Skeletal muscle satellite cell (primary cell): ENCODE measurements around the gene DNAI1.
"Not testable (repeated sequence)": the region's sequence is repeated elsewhere in the genome, so short reads cannot be mapped to it uniquely, and the experiment has no call there.

Experiments used
- H3K27me3 ChIP-seq: 2 replicates; pipeline ENCODE4 v1.7.0; 2013; ENCODE audit warnings: low read length; ENCODE audit not compliant: control insufficient read depth, insufficient read depth
- H3K36me3 ChIP-seq: 2 replicates; pipeline ENCODE4 v1.7.0; 2013; ENCODE audit warnings: mild to moderate bottlenecking, control low read depth, low read length; ENCODE audit not compliant: insufficient read depth
- H3K4me1 ChIP-seq: 2 replicates; pipeline ENCODE4 v1.7.0; 2013; ENCODE audit warnings: low read length; ENCODE audit not compliant: control insufficient read depth, insufficient read depth
- H3K4me2 ChIP-seq: 2 replicates; pipeline ENCODE4 v1.7.0; 2013; ENCODE audit warnings: mild to moderate bottlenecking, low read length
- H3K4me3 ChIP-seq: 2 replicates; pipeline ENCODE4 v1.7.0; 2013; ENCODE audit warnings: low read length
- H3K9ac ChIP-seq: 2 replicates; pipeline ENCODE4 v1.7.0; 2013; ENCODE audit warnings: mild to moderate bottlenecking, low read depth, low read length, moderate library complexity
- H3K9me3 ChIP-seq: replicated peaks from 2 replicates; pipeline ENCODE4 v1.7.0; 2013; ENCODE audit warnings: mild to moderate bottlenecking, control low read depth, low read length

DNAI1 gene

GRCh38 chr9:34465468-34465867, 6.9 kb downstream of the DNAI1 start:
- Histone ChIP-seq H3K4me3 (no peak overlapping the region), H3K9me3 (no peaks in the 10 kb centered on the region), H3K9ac (no peak overlapping the region), H3K4me1 (peaks cover 14% of the 10 kb centered on the region), H3K36me3 (no peaks in the 10 kb centered on the region), H3K27me3 (peaks cover 35% of the 10 kb centered on the region), H3K4me2 (no peak overlapping the region)

DNA sequence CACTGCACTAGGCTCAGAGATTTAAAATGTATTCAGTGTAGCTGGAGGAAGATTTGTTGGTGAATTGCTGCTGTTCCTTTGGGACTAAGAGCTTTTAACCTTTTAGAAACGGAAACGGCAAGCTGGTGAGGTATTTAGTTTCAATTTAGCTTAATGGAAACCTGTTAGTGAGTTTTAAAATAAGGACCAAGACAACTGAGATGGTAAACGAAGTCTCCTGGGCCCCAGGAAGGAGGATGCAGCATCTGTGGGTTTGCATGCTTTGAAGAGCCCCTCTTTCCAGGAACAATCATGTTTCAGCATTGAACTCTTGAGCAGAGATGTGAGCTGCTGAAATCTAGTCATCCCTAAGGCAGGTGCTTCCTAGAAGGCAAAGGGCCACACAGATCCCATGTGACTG, 16.5 kb downstream of the DNAI1 start:
- H3K27me3 ChIP-seq: peaks cover 74% of the 10 kb centered on the region
- H3K4me2 ChIP-seq: no peak overlapping the region
- H3K9me3 ChIP-seq: no peaks in the 10 kb centered on the region
- H3K4me1 ChIP-seq: no peaks in the 10 kb centered on the region
- no peaks in the 10 kb centered on the region for H3K36me3 ChIP-seq
- H3K9ac ChIP-seq: no peak overlapping the region
- no peak overlapping the region for H3K4me3 ChIP-seq

GRCh38 chr9:34477541-34477940, 18.9 kb downstream of the DNAI1 start:
- H3K4me1 ChIP-seq: no peaks in the 10 kb centered on the region
- H3K9me3 ChIP-seq: no peaks in the 10 kb centered on the region
- no peak overlapping the region for H3K9ac ChIP-seq
- no peaks in the 10 kb centered on the region for H3K36me3 ChIP-seq
- no peak overlapping the region for H3K4me2 ChIP-seq
- no peak overlapping the region for H3K4me3 ChIP-seq
- H3K27me3 ChIP-seq: peaks cover 53% of the 10 kb centered on the region

DNA sequence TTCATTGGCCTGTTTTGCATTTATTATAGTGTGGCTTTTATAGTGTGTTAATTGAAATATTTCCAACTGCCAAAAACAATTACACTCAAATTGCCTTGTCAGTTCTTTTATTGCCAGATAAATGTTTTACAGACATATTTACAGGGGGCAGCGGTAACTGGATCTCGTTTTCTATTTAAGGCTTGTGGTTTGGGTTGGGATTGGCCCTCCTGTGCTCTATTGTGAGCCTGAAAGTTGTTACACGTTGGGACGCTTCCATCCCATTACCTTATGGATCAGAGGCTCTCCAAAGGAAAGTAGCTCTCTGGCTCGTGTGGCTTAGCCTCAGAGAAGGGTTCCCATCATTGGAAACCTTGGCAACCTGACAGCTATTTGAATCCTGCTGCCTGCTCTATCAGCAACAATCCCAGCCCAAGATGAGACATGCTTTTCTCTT, 20.8 kb downstream of the DNAI1 start:
- no peak overlapping the region for H3K4me2 ChIP-seq
- H3K4me1 ChIP-seq: no peaks in the 10 kb centered on the region
- H3K36me3 ChIP-seq: no peaks in the 10 kb centered on the region
- no peak overlapping the region for H3K4me3 ChIP-seq
- H3K27me3 ChIP-seq: peaks cover 50% of the 10 kb centered on the region
- no peak overlapping the region for H3K9ac ChIP-seq
- no peaks in the 10 kb centered on the region for H3K9me3 ChIP-seq

DNA sequence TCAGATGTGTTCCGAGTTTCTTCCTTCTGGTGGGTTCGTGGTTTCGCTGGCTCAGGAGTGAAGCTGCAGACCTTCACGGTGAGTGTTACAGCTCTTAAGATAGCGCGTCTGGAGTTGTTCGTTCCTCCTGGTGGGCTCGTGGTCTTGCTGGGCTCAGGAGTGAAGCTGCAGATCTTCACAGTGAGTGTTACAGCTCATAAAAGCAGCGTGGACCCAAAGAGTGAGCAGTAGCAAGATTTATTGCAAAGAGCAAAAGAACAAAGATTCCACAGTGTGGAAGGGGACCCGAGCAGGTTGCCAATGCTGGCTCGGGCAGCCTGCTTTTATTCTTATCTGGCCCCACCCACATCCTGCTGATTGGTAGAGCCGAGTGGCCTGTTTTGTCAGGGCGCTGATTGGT, 23.0 kb downstream of the DNAI1 start:
- not testable (repeated sequence) for H3K9ac ChIP-seq, H3K9me3 ChIP-seq, H3K4me2 ChIP-seq, H3K36me3 ChIP-seq, H3K4me3 ChIP-seq, H3K4me1 ChIP-seq
- H3K27me3 ChIP-seq: peaks cover 50% of the 10 kb centered on the region

DNA sequence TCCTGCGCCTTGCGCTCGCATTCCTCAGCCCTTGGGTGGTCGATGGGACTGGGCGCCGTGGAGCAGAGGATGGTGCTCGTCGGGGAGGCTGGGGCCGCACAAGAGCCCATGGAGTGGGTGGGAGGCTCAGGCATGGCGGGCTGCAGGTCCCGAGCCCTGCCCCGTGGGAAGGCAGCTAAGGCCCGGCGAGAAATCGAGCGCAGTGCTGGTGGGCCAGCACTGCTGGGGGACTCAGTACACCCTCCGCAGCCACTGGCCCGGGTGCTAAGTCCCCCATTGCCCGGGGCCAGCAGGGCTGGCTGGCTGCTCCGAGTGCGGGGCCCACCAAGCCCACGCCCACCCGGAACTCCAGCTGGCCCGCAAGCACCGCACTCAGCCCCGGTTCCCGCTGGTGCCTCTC, 24.1 kb downstream of the DNAI1 start:
- not testable (repeated sequence) for H3K4me1 ChIP-seq, H3K4me2 ChIP-seq, H3K9ac ChIP-seq, H3K9me3 ChIP-seq, H3K36me3 ChIP-seq, H3K4me3 ChIP-seq
- H3K27me3 ChIP-seq: peaks cover 50% of the 10 kb centered on the region

DNA sequence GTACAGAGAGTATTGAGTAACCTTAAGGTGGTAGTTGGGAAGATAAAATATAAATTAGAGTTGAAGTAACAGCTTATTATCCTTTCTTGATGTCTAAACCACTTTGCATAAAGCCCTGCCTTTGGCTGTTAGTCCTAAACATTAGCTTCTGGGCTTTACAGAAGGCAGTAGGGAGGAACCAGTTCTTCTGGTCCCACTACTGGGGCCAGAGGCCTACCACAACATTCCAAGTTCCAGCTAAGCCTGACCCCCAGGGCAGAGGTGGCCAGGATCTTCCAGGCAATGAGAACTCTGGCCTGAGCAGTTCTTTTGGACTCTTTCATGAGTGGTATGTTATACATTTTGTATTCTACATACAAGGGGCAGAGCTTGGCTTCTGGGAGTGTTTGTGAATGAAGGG, 26.1 kb downstream of the DNAI1 start:
- Histone ChIP-seq H3K9ac (no peak overlapping the region), H3K4me2 (no peak overlapping the region), H3K4me3 (no peak overlapping the region), H3K9me3 (no peaks in the 10 kb centered on the region), H3K4me1 (no peaks in the 10 kb centered on the region), H3K36me3 (no peaks in the 10 kb centered on the region), H3K27me3 (peaks cover 50% of the 10 kb centered on the region)

DNA sequence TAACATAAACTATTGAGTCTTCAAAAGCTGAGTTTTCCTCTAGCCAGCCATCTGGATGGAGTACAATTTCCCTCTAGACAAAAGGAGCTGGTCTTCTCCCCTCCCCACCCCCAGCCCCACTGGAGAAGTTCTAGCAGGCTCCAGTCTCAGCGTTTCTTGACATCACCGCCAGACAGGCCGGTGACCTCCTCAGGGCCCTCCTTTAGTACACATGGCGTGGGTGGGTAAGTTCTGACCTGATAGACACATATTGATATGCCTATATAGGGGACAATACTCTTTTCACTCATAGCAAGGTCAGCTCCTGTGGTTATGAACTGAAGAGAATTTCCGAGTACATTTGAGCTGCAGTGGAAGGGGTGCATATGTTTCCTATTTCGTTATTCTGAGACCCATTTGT, 27.2 kb downstream of the DNAI1 start:
- no peaks in the 10 kb centered on the region for H3K9me3 ChIP-seq
- H3K4me3 ChIP-seq: no peak overlapping the region
- no peak overlapping the region for H3K9ac ChIP-seq
- no peak overlapping the region for H3K4me2 ChIP-seq
- no peaks in the 10 kb centered on the region for H3K36me3 ChIP-seq
- no peaks in the 10 kb centered on the region for H3K4me1 ChIP-seq
- H3K27me3 ChIP-seq: peaks cover 58% of the 10 kb centered on the region

DNA sequence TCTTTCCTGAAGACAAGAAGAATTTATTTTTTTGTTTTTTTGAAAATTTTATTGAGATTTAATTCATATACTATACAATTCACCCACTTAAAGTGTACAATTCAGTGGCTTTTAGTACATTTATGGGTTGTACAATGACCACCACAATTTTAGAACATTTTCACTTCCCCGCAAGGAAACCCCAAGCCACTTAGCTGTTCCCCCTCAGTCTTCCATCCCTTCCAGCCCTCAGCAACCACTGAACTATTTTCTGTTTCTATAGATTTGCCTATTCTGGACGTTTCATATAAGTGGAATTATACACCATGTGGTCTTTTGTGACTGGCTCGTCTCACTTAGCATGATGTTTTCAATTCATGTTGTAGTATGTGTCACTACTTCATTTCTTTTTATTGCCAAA, 28.0 kb downstream of the DNAI1 start:
- no peaks in the 10 kb centered on the region for H3K36me3 ChIP-seq
- H3K9me3 ChIP-seq: no peaks in the 10 kb centered on the region
- H3K9ac ChIP-seq: no peak overlapping the region
- H3K4me2 ChIP-seq: no peak overlapping the region
- H3K4me1 ChIP-seq: no peaks in the 10 kb centered on the region
- H3K27me3 ChIP-seq: peaks cover 62% of the 10 kb centered on the region
- no peak overlapping the region for H3K4me3 ChIP-seq

GRCh38 chr9:34490360-34490759, 31.8 kb downstream of the DNAI1 start:
- H3K9me3 ChIP-seq: no peaks in the 10 kb centered on the region
- H3K4me2 ChIP-seq: no peak overlapping the region
- H3K9ac ChIP-seq: no peak overlapping the region
- H3K36me3 ChIP-seq: no peaks in the 10 kb centered on the region
- H3K4me1 ChIP-seq: no peaks in the 10 kb centered on the region
- H3K4me3 ChIP-seq: no peak overlapping the region
- H3K27me3 ChIP-seq: peaks cover 63% of the 10 kb centered on the region

DNA sequence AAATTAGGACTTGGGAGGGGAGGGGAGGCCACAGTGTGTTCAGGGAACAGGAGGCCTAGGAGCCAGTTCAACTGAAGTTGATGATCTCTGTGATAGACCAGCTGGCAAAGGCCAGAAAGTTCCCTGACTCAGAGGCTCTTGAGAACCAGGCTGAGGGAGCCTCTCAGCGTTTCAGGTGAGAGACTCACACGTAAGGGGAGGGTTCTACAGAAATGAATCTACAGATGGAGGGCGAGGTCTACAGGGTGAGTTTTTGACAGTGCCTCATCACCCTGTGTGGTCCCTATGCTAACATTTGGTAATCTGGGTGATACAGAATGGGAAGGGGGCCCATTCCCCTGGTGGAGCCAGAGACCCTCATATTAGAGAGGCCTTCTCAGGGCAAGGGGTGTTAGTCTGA, 32.2 kb downstream of the DNAI1 start:
- Histone ChIP-seq H3K9ac (no peak overlapping the region), H3K4me2 (no peak overlapping the region), H3K9me3 (no peaks in the 10 kb centered on the region), H3K4me3 (no peak overlapping the region), H3K27me3 (peaks cover 59% of the 10 kb centered on the region), H3K36me3 (no peaks in the 10 kb centered on the region), H3K4me1 (no peaks in the 10 kb centered on the region)

GRCh38 chr9:34491596-34491995, 33.0 kb downstream of the DNAI1 start:
- H3K27me3 ChIP-seq: peaks cover 54% of the 10 kb centered on the region
- H3K4me3 ChIP-seq: no peak overlapping the region
- H3K9me3 ChIP-seq: no peaks in the 10 kb centered on the region
- H3K4me2 ChIP-seq: no peak overlapping the region
- no peaks in the 10 kb centered on the region for H3K36me3 ChIP-seq
- H3K4me1 ChIP-seq: no peaks in the 10 kb centered on the region
- no peak overlapping the region for H3K9ac ChIP-seq
